ENCODE measurements around the gene ABCA10.
"Not testable (repeated sequence)": the region's sequence is repeated elsewhere in the genome, so short reads cannot be mapped to it uniquely, and the experiment has no call there.

ABCA10 gene

DNA sequence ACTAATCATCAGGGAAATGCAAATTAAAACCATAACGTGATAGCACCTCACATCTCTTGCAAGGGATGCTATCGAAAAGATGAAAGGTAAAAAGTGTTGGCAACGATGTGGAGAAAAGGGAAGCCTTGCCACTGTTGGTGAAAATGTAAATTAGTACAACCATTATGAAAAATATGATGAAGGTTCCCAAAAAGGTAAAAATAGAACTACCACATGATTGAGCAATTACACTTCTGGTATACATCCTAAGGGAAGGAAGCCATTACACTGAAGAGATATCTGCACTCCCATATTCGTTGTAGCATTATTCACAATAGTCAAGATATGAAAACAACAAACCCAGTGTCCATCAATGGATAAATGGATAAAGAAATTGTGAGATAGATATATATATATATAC is 21.5 kb downstream of the ABCA10 start:
- H3K27ac ChIP-seq, result no peak overlapping the region

GRCh38 chr17:69198238-69198637 is 30.4 kb downstream of the ABCA10 start:
- H3K27ac ChIP-seq, result no peak overlapping the region
- TF ChIP-seq CTCF (conservative IDR thresholded peaks at IDR 0.05), result no peak

More for the DNA sequence above, 21.5 kb downstream of the ABCA10 start:
- TF ChIP-seq CTCF (conservative IDR thresholded peaks at IDR 0.05), result no peak

DNA sequence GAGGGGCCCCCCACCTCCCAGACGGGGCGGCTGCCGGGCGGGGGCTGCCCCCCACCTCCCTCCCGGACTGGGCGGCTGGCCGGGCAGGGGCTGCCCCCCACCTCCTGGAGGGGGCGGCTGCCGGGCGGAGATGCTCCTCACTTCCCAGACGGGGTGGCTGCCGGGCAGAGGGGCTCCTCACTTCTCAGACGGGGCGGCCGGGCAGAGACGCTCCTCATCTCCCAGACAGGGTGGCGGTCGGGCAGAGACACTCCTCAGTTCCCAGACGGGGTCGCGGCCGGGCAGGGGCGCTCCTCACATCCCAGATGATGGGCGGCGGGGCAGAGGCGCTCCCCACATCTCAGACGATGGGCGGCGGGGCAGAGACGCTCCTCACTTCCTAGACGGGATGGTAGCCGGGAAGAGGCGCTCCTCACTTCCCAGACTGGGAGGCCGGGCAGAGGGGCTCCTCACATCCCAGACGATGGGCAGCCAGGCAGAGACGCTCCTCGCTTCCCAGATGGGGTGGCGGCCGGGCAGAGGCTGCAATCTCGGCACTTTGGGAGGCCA is 32.4 kb downstream of the ABCA10 start:
- not testable (repeated sequence) for H3K27ac ChIP-seq

DNA sequence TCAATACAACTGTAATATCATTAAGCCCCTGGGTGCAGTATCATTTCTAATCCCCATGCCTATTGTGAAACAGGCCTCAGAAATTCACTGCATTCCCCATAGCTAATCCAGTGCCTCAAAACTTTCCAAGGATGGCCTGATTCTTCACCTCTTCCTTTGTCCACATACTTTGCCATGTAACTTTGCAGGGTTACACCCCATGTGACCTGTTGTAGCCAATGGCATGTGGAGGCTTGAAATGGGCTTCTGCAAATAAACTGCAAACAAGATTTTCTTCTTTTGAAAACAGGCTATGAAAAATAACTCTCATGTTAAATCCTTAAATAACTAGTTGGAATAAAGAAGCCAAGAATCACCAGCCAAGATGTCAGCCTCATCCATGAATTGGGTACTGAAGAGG is 35.9 kb downstream of the ABCA10 start:
- no peak for TF ChIP-seq CTCF (conservative IDR thresholded peaks at IDR 0.05)
- no peak overlapping the region for H3K27ac ChIP-seq

- no peak overlapping the region for H3K27ac ChIP-seq
These were observed 39.8 kb downstream of the ABCA10 start for GRCh38 chr17:69188796-69189195.

DNA sequence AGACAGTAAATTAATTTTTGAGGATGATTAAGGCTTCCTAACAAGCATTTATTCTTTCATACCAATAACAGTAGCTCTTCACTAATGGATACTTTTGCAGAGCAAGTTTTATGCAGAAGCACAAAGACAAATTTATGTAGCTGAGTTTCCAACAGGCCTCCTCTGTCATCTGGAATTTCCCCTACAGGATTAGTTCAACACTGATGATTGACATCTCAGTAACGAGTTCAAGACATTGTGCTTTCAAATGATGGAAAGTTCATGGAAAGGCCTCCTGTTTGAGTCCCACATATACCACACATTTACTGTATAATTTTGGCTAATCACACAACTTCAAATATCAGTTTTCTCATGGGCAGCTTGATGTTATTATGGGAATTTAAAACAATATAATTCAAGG is 40.6 kb downstream of the ABCA10 start:
- no peak for TF ChIP-seq CTCF (conservative IDR thresholded peaks at IDR 0.05)
- no peak overlapping the region for H3K27ac ChIP-seq

More at GRCh38 chr17:69188796-69189195, 39.8 kb downstream of the ABCA10 start:
- TF ChIP-seq CTCF (conservative IDR thresholded peaks at IDR 0.05), result no peak

DNA sequence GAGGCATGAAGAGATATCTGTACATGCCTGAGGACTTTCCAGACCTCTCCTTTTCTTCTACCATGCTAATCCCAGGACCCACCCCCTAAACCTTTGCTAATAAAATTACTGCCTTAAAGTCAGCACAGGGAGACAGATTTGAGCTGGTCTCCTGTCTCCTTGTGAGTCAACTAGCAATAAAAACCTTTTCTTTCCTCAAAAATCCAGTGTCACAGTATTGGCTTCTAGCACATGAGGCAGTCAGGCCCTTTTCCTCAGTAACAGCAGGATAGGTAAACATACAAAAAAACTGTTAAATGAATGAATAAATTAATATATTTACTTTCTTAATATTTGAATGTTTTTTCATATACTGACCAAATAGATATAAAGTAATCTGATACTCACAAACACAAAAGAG is 41.3 kb downstream of the ABCA10 start:
- no peak for TF ChIP-seq CTCF (conservative IDR thresholded peaks at IDR 0.05)
- H3K27ac ChIP-seq, result no peak overlapping the region

- no peak overlapping the region for H3K27ac ChIP-seq
- no peak for TF ChIP-seq CTCF (conservative IDR thresholded peaks at IDR 0.05)
These were observed 49.2 kb downstream of the ABCA10 start for GRCh38 chr17:69179227-69179952.
